Activated T-cell treated with anti-CD3 and anti-CD28 coated beads for 24 hours (primary cell): Measurements from ENCODE around the gene KIF1B.
"Not testable (repeated sequence)": the region's sequence is repeated elsewhere in the genome, so short reads cannot be mapped to it uniquely, and the experiment has no call there.

ENCODE experiments used
- DNase-seq: peaks from one replicate; pipeline ENCODE4 v3.0.0-alpha.2; 2020; ENCODE audit warnings: low read depth

The KIF1B gene

DNA sequence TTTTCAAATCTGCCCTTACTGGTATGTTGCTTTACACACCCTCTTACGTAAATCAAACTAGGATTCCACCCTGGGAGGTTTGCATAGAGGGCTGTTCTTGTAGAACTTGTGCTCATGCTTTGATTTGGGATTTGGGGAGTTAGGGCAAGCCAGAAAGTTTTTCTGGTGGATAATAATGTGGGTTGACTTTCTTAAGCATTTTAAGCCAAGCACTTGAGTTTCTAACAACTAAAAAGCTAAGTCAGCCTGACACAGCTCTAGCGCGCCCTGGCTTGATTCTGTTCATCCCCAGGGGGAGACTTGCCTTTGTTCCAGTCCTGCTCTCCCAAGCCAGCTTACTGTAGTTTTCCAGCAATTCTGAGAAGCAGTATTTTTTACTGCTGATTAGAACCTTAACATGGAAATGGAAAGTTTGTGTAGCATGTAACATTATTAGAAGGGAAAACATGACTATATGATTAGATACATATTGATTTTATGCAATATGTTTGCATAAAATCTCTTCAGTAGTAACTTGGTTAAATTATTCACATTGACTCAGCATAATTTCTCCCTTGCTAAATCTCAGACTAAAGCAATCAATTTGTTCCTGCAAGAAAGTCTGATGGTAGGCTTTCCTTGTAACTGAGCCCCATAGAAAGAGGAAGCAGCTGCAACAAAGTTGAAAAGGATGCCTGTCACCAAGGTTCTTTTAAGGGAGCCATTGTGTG, 177.5 kb downstream of the KIF1B start:
- DNase-seq = no peak

DNA sequence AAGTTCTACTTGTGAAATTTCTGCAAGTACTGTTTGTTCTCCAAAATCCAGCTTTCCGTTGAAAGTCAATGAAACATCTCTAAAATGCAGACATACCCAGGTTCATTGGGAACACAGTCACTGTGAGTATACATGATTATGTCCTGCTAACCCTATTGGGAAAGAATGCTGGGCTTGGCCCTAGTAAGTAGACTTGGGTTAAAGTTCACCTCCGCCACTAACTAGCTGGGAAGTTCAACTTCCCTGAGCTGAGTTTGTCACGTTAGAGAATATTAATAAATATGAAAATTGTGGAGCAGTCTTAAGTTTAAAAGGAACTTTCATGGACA, 178.0 kb downstream of the KIF1B start:
- no peak for DNase-seq

DNA sequence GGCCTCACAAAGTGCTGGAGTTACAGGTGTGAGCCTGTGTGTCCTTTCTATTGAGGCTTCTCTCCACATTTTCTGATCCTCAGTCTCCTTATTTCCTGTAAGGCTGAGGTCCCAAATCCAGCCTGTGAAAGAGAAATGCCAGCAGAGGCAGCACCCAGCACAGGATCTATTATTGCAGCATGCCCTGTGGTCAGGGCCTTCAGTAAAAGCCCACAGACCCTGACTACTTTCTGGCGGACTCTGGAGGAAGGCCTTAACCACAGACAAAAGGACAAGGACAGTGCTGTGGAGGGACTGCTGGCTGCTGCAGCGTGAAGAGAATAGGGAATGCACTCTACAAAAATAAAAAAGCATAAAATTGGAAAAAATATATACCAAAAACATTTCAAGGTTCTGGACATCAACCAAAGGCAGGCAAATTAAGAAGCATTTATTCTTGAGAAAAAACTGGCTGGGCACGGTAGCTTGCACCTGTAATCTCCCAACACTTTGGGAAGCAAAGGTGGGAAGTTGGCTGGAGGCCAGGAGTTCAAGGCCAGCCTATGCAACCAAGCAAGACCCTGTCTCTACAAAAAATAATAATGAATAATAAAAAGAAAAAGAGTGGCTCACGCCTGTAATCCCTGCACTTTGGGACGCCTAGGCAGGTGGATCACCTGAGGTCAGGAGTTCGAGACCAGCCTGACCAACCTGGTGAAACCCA, 179.1 kb downstream of the KIF1B start:
- no peak for DNase-seq

DNA sequence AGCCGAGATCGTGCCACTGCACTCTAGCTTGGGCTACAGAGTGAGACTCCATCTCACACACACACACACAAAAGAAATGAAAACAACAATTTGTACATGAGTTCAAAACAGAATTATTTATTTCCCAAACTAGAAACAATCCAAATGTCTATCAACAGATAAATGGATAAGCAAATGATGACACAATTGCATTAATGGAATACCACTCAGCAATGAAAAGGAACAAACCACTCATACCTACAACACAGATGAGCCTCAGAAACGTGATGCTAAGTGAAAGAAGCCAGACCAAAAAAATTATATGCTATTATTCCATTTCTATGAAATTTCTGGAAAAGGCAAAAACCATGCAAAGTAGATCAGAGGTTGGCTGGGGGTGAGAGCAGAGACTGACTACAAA, 186.5 kb downstream of the KIF1B start:
- DNase-seq = no peak

DNA sequence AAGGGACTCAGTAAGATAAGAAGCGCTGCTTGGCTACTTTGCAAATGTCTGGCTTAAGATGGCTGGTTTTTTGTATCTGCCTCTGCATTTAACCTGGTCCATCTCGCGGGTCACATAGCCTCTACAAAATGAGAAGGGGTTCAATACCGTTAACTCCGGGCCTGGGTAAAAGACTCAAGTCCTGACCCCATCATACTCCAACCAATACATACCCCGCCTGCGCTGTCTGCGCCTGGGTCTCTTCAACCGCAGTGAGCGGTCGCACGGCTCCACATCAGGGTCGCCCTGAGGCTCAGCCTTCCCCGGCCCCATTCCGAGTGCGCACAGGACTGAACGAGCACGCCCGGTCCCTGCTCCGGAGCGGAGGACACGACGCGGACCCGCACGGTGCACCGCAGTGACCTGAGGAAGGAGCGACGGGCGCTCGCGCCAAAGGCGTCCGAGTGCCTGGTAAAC, 187.9 kb downstream of the KIF1B start:
- DNase-seq = no peak

DNA sequence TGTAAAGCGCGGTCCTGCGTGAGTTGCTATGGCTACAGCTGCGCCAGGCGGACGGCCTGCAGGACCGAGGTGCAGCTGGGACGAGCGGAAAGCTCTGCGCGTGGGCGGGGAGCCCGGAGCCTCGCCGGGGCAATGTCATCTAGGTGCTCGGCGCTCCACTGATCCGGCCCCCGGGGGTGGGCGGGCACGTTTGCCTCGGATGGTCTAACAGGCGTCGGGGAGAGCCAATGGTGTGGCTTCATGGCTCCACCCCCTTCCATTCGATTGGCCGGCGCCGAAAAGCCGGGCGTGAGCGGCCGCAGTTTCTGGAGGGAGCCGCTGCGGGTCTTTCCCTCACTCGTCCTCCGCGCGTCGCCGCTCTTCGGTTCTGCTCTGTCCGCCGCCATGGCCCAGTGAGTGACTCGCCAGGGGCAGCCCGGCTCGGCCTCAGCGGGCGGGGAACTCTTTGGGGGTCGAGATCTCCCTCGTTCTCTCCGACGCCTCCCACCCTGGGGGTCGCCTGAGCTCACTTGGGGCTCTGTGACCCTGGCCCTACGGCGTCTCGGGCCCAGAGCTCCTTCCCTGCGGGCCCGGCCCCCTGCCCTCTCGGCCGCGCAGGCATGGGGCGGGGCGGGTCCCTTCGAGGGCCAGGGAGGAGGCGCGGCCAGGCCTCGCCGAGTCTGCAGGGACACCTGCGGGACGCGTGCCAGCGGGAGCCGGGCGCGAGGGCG, 188.5 kb downstream of the KIF1B start, which contains the start of gene PGD:
Gene PGD, plus strand, starts transcription at position 331 of the 710 bp plus-strand sequence. Its CDS starts 54 bp downstream, at position 385.
- DNase-seq = peak; percentile 97

DNA sequence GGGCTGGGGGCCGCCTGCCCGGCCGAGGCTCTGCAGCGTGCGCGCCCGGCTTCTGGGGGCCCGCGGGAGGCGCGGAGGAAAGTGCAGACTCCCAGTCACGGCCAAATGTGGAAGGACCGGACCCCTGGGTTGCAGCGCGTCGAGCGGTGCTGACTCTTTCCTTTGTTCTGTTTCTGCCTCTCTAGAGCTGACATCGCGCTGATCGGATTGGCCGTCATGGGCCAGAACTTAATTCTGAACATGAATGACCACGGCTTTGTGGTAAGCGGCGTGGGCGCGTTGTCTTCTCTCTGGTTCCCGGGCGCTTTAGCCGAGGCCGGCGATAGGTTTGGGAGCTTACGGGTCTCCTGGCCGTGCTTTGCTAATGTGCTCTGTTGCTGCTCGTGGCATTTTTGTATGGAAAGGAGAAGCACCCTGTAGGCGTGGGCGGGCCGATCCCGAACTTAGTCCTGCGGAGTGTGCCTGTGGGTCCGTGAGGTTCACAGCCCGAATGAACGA, 189.1 kb downstream of the KIF1B start:
- DNase-seq = no peak

DNA sequence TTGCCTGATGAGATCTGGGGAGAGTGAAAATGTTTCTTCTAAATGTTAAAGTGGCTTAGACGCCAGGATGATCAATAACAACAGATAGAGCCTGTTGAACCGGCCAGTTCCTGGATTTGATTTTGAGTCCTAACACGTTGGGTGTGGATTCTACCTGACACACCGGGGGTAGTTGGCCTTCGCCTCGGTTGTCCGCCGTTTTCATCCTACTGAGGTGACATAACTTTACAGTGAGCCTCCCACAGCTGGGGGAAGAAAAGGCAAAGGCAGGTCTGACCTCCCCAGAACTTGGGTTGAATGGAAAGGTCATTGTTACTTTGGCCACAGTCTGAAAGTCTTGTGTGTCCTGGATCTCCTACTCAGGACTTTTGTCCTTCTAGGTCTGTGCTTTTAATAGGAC, 189.6 kb downstream of the KIF1B start:
- DNase-seq = no peak

DNA sequence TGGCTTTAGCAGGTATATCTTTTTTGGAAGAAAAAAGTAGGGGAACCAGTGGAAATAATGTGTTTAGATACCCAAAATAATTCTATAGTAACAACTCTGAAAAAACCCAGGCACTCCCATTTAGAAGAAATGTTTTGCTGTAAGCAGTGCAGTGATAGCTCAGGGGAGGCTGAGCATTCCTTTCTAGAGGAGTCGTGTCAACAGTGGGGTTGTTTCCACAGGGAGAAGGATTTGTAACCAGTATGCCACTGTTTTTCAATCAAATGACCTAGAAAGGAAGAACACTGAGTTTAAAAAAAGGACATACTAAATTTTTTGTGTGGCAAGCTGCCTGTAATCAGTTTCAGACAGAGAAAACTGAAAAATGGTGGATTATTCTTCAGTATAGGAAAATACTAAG, 190.9 kb downstream of the KIF1B start:
- DNase-seq = no peak

DNA sequence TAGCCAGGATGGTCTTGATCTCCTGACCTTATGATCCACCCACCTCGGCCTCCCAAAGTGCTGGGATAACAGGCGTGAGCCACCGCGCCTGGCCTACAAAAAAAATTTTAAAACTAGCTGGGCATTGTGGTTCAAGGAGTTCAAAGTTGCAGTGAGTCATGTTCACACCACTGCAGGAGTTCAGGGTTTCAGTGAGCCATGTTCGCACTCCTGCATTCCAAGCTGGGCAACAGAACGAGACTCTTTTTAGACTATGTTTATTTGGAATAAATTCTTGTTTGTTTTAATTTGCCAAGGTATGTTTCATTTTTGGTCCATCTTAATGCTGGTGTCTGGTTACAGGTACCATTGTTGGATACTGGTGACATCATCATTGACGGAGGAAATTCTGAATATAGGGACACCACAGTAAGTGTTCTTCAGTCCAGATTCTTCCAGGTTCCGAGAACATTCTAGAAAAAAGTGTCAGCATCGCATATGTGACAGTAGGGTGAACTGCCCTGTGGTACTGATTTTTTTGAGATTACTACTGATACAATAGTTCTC, 192.4 kb downstream of the KIF1B start:
- DNase-seq = no peak

DNA sequence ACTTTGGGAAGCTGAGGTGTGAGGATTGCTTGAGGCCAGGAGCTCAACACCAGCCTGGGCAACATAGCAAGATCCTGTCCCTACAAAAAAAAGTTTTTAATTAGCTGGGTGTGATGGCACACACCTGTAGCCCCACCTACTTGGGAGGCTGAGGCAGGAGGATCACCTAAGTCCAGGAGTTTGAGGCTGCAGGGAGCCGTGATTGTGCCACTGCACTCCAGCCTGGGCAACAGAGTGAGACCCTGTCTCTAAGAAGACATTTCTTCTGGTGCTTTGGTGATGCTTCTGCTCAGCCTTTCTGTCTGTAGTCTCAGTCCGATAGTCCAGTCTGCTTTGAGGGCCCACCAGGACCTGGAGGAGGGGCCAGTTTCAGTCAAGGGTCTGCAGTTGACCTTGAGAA, 196.8 kb downstream of the KIF1B start:
- DNase-seq = no peak

DNA sequence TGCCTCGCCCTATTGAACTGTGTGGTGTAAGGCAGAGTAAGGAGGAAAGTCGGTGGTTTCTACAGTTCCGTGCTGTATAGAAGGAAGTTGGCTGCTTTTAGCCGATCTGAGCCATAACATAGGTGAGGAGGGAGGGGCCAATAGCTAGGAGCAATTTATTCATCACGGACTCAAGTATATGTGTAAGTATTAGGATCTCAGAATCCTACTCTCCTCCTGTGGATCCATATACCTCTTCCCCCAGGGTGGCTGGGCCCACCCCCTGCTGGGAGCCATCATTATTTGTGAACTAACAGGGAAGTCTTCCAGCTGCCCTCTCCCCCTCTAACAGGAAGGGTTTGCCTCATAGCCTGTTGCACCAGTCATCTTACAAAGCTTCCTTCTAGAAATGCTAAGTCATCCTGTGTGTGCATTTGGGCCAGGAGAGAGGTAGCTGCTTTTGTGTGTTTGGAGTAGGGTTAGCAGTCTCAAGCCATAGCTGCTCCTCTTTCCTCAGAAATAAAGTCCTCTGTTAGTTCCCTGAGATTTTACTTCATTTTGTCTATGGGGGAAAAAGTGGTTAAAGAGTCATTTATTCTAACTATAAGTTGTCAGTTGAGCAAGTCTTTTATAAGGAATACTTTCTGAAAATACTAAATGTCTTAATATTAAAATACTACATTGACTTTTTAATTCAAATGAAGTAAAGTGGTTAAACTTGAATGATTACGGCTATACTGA, 205.0 kb downstream of the KIF1B start:
- no peak for DNase-seq

DNA sequence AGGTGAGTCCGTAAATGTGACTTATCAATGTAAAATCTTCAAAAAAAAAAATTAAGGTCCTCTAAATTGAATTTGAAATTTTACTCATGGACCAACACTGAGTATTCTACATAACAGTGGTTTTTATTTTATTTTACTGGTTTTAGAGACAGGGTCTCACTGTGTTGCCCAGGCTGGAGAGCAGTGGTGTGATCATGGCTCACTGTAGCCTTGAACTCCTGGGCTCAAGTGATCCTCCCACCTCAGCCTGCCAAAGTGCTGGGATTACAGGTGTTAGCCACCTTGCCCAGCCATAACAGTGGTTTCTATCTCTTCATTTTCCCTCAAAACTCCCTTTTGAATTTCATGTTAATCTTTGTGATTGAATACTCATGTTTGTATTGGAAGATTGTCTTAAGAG, 205.6 kb downstream of the KIF1B start:
- DNase-seq = not testable (repeated sequence)

DNA sequence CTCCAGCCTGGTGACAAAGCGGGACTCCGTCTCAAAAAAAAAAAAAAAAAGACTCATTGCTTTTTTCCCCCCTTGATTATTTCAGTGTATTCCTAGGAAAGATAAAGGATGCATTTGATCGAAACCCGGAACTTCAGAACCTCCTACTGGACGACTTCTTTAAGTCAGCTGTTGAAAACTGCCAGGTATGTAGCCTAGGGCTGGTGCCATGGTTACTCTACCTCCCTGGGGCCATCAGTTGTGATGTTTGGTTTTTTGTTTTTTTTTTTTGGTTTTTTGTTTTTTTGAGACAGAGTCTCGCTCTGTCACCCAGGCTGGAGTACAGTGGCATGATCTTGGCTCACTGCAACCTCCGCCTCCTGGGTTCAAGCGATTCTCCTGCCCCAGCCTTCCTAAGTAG, 208.4 kb downstream of the KIF1B start:
- not testable (repeated sequence) for DNase-seq

DNA sequence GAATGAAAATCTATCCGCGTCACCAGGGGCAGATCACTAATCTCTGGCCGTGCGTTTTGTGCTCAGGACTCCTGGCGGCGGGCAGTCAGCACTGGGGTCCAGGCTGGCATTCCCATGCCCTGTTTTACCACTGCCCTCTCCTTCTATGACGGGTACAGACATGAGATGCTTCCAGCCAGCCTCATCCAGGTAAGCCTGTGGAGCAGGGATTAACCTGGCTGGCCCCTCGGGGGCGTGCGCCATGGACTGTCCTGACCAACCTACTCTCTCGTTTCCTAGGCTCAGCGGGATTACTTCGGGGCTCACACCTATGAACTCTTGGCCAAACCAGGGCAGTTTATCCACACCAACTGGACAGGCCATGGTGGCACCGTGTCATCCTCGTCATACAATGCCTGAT, 209.0 kb downstream of the KIF1B start:
- no peak for DNase-seq

DNA sequence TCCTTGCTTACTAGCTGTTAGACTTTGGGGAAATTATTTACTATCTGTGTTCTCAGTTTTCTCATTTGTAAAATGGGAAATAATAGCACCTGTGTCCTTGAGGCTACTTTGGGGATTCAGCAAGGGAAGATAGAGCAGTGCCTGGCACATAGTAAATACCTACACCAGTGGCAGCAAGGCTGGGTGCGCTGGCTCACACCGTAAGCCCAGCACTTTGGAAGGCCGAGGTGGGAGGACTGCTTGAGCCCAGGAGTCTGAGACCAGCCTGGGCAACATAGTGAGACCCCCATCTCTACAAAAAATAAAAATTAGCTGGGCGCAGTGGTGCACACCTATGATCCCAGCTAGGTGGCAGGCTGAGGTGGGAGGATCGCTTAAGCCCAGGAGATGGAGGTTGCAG, 211.3 kb downstream of the KIF1B start:
- no peak for DNase-seq

DNA sequence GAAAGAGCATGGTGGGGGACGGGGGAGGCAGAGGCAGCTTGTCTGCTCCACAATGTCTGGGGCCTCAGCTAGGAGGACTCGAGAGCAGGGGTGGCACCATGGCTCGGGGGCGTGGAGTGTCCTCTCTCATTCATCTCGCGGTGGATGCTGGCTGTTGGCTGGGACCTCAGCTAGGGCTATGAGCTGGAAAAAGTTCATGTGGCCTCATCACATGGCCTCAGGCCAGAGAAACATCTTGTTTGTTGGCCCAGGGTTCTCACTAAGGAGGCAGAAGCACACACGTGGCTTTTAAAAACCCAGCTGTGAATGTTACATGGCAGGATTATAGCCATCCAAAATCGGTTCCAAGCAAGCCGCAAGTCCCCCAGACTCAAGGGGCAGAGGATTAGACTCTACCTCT, 213.7 kb downstream of the KIF1B start:
- DNase-seq = no peak

DNA sequence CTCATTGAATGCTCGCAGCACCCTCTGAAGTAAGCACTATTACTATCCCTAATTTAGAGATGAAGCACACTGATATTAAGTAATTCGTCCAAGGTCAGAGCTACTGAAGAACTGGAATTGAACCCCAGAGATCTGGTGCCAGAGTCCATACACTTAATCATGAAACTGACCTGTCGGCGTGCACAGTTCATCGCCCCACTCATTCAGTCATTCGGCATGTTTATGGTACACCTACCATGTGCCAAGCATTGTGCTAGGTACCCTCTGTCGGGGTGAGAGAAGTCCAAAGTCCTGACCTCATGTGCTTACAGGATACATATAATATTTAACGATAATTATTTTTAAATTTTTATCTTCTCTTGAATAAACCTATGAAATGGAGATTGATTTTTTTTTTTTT, 214.3 kb downstream of the KIF1B start:
- no peak for DNase-seq

DNA sequence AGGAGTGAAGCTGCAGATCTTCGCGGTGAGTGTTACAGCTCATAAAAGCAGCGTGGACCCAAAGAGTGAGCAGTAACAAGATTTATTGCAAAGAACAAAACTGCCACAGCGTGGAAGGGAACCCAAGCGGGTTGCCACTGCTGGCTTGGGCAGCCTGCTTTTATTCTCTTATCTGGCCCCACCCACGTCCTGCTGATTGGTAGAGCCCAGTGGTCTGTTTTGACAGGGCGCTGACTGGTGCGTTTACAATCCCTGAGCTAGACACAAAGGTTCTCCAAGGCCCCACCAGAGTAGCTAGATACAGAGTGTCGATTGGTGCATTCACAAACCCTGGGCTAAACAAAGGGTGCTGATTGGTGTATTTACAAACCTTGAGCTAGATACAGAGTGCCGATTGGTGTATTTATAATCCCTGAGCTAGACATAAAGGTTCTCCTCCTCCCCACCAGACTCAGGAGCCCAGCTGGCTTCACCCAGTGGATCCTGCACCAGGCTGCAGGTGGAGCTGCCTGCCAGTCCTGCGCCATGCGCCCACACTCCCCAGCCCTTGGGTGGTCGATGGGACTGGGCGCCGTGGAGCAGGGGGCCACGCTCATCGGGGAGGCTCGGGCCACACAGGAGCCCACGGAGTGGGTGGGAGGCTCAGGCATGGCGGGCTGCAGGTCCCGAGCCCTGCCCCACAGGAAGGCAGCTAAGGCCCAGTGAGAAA, 215.6 kb downstream of the KIF1B start:
- not testable (repeated sequence) for DNase-seq

DNA sequence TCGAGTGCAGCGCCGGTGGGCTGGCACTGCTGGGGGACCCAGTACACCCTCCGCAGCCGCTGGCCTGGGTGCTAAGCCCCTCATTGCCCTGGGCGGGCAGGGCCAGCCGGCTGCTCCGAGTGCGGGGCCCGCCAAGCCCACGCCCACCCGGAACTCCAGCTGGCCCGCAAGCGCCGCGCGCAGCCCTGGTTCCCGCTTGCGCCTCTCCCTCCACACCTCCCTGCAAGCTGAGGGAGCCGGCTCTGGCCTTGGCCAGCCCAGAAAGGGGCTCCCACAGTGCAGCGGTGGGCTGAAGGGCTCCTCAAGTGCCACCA, 216.1 kb downstream of the KIF1B start:
- DNase-seq = not testable (repeated sequence)

DNA sequence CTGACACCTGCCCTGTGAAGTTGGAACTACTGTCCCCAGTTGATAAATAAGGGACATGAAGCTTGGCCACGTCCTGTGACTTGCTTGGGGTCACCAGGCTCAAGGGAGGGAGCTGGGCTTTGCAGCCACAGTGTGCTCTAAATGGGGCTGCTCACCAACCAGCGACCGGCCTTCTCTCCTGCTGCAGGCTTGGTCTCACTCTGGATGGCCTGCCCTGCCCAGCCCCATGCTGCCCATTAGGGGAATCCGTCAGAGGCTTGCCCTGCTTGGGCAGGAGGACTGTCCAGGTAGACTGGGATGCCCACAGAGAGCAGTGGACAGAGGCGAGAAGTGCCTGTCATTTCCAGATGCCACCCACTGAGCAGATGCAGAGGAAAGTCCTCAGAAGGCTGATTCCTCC, 218.6 kb downstream of the KIF1B start:
- DNase-seq = no peak

DNA sequence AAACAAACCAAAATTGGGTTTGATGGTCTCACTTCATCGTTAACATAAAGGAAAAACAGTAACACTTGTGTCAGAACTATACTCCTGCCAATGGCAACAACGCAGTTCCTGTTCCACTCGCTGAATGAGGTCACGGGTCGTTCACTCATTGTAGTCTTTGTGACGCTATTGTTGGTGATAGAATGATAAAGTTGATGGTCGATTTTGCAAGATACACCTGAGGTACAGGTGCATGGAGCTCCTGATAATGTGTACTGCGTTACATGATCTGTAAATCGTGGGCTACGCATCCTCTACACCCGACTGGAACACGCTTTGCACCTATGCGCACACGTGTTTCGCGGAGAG, 219.5 kb downstream of the KIF1B start:
- DNase-seq = no peak
